AG09309 (cell line): ENCODE data around the gene PDE9A.

ENCODE experiments used
- DNase-seq: peaks from one replicate; pipeline ENCODE4 v3.0.0-alpha.2; 2010; ENCODE audit warnings: low read depth
- H3K4me3 ChIP-seq: 2 replicates; pipeline ENCODE4 v1.5.1; 2011; ENCODE audit warnings: mild to moderate bottlenecking, low read depth, low read length, moderate library complexity; ENCODE audit not compliant: control insufficient read depth
- CTCF ChIP-seq: IDR thresholded peaks from 2 replicates; pipeline ENCODE4 v1.5.1; 2011; ENCODE audit warnings: mild to moderate bottlenecking, low read depth, low read length, inconsistent platforms; ENCODE audit not compliant: insufficient read depth, control insufficient read depth; ENCODE audit errors: missing control alignments

Gene PDE9A

GRCh38 chr21:42677339-42678321, 24.2 kb downstream of the PDE9A start:
- no peak for TF ChIP-seq CTCF
- no peak overlapping the region for H3K4me3 ChIP-seq
- no peak for DNase-seq

- DNase-seq = no peak
- H3K4me3 ChIP-seq = no peak overlapping the region
- no peak for TF ChIP-seq CTCF
Observed at GRCh38 chr21:42678618-42679295, 25.3 kb downstream of the PDE9A start.

- no peak for TF ChIP-seq CTCF
- no peak overlapping the region for H3K4me3 ChIP-seq
- no peak for DNase-seq
Observed at GRCh38 chr21:42679319-42680057, 26.1 kb downstream of the PDE9A start.

- no peak for DNase-seq
- TF ChIP-seq CTCF = no peak
- no peak overlapping the region for H3K4me3 ChIP-seq
Observed at GRCh38 chr21:42680058-42680330, 26.6 kb downstream of the PDE9A start.

GRCh38 chr21:42680429-42680828, 27.0 kb downstream of the PDE9A start:
- no peak for TF ChIP-seq CTCF
- no peak for DNase-seq
- no peak overlapping the region for H3K4me3 ChIP-seq

GRCh38 chr21:42681296-42682206, 28.1 kb downstream of the PDE9A start:
- DNase-seq = no peak
- TF ChIP-seq CTCF = no peak
- no peak overlapping the region for H3K4me3 ChIP-seq
